ENCODE data around the gene MLLT11.

The MLLT11 gene, protein sequence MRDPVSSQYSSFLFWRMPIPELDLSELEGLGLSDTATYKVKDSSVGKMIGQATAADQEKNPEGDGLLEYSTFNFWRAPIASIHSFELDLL

DNA sequence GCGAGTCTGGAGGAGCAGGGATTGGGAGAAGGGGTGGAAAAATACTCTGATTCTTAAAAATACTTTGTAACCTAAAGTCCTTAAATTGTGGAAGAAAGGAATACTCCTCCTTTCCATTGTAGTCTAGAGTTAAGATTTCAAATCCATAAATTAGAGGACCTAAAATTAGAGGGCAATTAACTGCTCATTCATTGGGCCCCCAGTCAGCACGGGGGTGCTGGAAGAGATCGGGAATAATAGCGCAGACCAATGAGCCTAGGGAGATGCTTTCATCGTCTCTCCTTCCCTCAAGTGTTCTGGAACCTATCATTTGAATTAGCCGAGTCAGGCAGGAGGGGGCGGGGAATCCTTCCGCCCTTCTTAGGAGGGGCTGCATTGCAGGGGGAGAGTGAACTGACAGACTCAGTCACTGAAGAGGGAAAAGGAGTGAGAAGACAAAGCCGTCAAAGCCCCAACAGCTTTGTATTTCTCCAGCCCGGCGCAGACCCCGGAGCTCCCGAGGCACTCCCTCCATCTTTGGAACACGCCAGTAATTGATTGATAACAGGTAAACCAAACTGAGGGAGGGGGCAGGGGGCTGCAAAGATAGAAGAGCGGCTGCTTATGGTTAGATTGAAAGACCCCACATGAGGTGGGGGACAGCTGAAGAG is at the start of gene MLLT11:
MLLT11 (plus strand) TSS at position 391 of the 650 bp plus-strand sequence. CDS start 6,828 bp downstream, outside the sequence.
- no peak for DNase-seq

DNA sequence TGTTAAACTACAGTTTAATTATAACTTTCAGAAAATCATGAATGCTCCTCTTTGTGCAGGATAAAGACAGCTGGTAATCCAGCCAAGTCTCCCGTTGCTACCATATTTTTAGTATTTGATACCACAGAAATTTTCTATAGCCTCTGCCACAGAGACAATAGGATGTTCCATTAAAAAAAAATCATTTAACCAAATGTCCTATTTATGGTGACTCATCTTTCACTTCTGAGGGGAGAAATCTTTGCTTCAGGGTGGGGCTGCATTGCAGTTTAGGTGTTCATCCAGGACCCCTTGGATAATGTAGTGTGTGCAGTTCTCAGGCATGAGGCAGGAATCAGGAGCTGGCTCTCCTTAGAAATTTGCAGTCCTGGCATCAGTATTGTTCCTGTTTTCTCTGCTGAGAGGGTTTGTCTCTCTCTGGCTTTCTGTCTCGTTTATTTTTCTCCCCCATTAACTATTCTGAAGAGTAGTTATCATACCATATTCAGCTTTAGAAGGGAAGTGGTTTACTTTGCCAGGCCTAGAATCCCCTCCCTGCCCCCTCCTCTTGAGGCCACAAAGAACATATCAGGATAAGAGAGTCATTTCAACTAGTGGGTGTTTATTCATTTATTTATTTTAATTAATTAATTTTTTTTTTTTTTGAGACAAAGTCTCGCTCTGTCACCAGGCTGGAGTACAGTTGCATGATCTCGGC is 48.9 kb upstream of the MLLT11 start:
- no peak for DNase-seq

DNA sequence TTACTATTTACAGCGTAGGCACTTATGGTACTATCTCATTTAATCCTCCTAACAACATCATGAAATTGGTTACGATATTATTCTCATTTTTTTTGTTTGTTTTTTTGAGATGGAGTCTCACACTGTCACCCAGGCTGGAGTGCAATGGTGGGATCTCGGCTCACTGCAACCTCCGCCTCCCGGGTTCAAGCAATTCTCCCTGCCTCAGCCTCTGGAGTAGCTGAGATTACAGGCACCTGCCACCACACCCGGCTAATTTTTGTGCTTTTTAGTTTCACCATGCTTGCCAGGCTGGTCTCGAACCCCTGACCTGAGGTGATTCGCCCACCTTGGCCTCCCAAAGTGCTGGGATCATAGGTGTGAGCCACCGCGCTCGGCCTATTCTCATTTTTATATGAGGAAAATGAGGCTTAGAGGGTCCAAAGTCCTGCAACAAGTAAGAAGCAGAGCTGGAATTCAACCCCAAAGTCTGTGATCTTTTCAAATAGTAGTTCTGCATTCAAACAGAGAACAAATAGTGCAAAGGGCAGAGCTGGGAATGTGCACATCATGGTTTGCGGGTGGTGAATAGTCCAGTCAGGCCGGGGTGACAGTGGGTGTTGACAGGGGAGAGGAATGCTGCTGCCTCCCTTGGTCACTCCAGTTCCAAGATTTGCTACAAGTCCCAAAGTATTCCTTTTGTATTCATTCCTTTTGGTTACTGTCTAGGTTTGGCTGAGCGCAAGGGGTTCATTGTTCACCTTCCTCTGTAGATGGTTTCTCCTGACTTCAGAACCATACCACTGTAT is 47.3 kb upstream of the MLLT11 start:
- no peak for DNase-seq

GRCh38 chr1:151013518-151013917 is 46.7 kb upstream of the MLLT11 start:
- no peak for DNase-seq

DNA sequence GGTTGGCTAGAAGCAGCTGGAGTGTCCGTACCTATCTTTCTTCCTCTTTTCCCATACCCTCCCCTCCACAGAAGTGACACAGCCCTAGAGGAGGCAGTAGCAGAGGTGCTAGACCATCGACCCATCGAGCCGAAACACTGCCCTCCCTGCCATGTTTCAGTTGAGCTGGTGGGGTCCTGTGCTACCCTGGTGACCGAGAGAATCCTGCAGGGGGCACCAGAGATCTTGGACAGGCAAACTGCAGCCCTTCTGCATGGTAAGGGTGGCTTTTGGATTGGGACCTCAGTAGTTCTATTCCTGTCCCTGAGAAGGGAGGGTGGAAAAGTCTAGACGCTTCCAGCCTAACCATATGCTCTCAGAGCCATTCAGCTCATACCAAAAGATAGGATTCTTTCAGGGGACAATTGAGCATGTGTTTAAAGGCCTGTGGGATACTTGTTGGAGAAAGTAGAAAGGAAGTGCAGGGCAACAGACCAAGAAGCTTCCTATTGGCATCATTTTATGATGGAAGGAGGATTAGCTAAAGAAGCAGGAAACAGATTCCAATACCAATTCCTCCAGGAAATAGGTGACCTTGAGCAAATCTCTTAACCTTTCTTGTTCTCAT is 35.6 kb upstream of the MLLT11 start:
- peak; percentile 77 for DNase-seq

GRCh38 chr1:151026460-151026859 is 33.7 kb upstream of the MLLT11 start:
- DNase-seq = no peak

- DNase-seq = no peak
These were observed 28.0 kb upstream of the MLLT11 start for GRCh38 chr1:151032164-151032563.

DNA sequence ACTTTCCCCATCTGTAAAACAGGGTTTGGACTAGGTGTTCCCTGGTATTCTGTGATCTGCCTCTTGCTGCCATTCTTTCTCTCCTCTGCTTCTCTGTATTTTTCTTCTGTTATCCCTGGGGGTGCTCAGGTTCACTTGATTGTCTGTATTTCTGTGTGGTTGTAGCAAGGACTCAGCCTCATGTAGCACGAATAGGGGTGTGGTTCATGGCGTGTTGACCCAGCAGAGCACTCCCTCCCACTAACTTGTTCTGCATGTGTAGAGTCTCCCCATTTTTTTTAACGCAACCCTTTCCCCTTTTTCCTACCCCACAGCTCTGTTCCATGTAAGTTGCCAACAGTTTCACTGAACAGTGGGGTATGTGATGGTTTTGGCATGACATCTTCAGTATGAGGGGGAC is 25.0 kb upstream of the MLLT11 start:
- DNase-seq = no peak

DNA sequence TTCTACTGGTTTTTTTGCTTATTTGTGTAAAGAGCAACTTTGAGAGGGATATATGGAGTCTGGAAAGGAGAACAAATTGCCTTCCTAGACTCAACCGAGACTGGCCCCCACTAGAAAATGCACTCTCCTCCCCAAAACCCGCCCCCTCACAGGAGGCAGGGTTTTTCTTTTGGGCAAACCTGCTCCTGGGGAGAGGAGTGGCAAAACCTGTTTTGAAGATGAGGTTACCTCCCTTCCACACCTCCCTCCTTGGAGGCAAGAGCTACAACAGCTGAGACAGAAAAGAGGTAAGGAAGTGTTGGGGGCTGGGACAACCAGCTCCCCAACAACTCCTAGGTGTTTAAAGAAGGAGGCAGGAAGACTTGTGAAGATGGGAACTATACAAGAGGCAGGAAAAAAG is 23.8 kb upstream of the MLLT11 start, which contains the start of gene BNIPL:
BNIPL (plus strand) TSS at position 231 of the 400 bp plus-strand sequence; CDS start at position 371, 140 bp downstream.
- DNase-seq = no peak

DNA sequence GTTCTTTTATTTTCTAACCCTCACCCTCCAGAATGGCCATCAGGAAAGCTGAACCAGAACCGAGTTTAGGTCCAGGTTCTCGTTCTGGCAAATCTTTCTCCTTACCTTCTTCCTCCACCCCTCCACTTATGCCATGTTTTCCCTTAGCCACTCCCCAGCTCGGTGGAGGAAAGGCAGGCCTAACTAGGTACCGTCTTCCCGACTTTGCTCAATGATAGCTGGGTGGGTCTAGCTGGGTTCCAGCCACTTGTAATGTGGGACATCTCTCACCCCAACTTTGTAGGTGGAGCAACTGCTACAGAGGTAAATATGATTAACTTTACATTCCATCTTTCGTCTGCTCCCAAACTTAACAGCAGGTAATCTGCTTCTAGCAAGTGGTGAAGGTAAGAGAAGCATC is 23.2 kb upstream of the MLLT11 start:
- DNase-seq = no peak

GRCh38 chr1:151039521-151039920 is 20.7 kb upstream of the MLLT11 start:
- no peak for DNase-seq

DNA sequence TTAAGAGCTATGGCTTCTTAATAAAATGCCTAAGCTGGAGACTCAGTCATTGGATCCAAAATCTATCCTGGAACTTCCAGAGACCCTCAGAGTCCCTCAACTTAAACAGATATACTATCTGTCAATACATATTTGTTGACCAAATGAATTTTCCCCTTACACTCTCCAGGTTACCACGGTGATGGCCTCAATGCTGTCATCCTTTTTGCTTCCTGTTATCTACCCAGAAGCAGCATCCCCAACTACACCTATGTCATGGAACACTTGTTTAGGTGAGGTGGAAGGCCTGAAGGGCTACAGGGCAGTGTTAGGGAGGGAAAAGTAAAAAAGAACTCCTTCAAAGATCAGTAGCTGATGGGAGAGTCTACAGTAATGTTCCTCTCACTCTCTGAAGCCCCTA is 17.0 kb upstream of the MLLT11 start:
- DNase-seq = no peak

DNA sequence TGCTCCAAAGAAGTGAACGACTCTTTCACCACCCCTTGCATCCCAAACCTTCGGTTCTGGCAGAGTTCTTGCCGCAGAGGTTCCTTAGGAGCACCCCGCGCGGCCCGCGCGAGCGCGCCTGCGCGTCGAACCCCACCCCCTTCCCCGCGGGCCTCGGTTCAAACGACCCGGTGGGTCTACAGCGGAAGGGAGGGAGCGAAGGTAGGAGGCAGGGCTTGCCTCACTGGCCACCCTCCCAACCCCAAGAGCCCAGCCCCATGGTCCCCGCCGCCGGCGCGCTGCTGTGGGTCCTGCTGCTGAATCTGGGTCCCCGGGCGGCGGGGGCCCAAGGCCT is 12.6 kb upstream of the MLLT11 start, which contains the start of gene C1orf56:
C1orf56 (plus strand) TSS at position 161 of the 334 bp plus-strand sequence; CDS start at position 258, 97 bp downstream.
- peak; percentile 10 for DNase-seq

DNA sequence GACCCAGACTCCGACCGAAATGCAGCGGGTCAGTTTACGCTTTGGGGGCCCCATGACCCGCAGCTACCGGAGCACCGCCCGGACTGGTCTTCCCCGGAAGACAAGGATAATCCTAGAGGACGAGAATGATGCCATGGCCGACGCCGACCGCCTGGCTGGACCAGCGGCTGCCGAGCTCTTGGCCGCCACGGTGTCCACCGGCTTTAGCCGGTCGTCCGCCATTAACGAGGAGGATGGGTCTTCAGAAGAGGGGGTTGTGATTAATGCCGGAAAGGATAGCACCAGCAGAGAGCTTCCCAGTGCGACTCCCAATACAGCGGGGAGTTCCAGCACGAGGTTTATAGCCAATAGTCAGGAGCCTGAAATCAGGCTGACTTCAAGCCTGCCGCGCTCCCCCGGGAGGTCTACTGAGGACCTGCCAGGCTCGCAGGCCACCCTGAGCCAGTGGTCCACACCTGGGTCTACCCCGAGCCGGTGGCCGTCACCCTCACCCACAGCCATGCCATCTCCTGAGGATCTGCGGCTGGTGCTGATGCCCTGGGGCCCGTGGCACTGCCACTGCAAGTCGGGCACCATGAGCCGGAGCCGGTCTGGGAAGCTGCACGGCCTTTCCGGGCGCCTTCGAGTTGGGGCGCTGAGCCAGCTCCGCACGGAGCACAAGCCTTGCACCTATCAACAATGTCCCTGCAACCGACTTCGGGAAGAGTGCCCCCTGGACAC is 12.1 kb upstream of the MLLT11 start:
- peak; percentile 53 for DNase-seq

DNA sequence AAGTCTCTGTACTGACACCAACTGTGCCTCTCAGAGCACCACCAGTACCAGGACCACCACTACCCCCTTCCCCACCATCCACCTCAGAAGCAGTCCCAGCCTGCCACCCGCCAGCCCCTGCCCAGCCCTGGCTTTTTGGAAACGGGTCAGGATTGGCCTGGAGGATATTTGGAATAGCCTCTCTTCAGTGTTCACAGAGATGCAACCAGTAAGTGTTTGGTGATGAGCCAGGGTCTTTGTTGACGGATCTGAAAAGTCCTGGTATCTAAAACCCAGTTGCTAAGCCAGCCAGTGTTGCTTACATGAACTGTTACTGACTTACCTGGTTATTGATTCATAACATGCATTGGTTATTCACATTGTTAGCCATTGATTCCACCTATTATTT is 11.6 kb upstream of the MLLT11 start:
- DNase-seq = no peak

DNA sequence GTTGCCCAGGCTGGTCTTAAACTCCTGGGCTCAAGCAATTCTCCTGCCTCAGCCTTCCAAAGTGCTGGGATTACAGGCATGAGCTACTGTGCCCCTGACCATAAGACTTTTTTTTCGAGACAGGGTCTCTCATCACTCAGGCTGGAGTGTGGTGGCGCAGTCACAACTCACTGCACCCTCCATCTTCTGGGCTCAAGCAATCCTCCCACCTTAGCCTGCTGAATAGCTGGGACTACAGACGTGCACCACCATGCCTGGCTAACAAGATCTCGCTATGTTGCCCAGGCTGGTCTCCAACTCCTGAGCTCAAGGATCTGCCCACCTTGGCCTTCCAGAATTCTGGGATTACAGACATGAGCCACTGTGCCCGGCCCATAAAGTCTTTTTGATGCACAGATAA is 10.7 kb upstream of the MLLT11 start:
- no peak for DNase-seq

DNA sequence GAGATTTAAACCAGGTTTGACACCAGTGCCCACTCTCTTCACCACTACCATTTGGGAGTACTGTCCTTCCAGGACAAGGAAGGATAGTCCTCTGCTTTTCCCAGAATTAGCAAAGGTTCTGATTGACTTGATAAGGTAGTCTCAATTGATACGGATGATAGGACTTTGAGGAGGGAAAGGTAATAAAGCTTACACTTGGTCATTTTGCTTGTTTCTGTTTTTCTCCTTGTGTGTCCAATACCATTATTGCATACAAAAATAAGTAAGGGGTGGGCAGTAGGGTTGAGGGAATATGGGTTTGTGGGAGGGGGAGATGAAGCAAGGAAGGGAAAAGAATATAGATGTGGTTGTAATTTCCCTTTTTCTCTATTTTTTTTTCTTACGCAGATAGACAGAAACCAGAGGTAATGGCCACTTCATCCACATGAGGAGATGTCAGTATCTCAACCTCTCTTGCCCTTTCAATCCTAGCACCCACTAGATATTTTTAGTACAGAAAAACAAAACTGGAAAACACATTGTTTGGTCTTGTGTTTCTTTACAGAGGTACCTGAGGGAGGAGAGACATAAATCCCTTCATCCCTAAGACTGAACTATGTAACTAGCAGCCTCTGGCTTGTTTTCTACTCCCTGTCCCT is 10.0 kb upstream of the MLLT11 start:
- no peak for DNase-seq

DNA sequence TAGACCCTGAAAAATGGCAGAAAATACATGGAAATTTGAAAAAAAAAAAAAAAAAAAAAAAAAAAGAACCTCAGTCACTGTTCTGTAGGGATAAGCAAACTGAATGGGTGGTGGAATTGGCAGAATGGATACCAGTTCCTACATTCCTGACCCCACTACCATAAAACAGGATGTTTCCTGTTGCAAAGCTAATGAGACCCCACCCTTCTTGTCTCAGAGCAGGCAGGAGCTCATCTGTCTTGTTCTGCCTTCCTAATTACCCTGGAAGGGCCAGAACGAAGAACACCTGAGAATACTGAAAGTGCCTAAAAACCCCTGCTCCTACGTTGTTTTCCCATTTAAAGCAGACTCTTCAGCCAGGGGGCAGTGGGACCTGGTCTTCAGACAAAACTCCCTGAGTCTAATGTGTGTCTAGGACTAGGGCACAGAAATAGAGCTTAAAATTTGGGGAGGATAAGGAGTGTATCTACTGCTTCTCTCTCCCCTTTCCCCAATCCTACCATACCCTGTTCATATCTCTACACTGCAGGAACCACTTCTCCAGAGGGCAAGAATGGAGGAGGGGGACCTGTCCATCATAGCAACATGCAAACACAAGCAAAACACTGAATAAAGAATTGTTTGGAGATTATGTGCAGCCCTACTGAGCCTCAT is 8.7 kb upstream of the MLLT11 start:
- DNase-seq = no peak

DNA sequence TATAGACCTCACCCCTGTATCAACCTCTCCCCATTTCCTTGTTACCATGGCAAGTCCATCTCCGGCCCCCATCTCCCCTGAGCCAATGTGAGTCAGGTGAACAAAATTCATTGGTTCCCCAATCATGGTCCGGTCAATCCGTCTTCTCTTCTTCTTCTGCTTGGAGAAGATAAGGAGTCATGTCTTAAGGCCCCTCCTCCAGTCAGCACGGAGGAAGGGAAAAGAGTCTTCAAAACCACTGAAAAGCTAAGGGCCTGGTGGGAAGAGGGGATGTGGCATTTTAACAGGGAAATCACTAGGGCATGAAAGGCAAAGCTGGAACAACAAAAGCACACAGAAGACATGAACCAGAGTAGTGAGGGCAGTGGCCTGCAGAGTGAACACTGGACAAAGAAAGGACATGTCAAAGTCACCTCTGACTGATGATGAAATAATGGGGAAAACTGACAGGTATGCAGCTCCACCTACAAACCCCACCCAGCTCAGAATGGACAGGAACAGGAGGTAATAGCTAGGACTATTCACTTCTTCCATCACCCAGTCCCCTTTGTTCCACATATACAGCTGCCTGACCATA is 5.1 kb upstream of the MLLT11 start:
- no peak for DNase-seq

DNA sequence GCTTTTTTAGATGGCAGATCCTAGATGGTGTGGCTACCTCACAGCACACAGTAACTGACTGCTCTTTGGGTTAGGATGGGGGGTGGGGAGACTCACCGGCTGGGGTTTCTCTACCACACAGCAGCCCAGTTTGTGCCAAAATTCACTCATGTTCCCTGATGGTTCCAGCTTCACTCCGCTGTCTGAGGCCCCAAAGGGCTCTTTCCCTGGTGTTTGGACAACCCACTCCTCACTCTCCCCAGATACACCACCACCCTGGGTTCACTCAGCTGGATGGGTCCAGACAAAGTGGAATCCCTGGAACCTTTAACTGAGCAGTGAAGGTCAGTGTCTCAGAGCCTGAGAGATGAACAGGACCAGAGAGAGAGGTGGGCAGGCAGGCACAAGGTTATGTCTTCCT is 4.6 kb upstream of the MLLT11 start:
- no peak for DNase-seq

DNA sequence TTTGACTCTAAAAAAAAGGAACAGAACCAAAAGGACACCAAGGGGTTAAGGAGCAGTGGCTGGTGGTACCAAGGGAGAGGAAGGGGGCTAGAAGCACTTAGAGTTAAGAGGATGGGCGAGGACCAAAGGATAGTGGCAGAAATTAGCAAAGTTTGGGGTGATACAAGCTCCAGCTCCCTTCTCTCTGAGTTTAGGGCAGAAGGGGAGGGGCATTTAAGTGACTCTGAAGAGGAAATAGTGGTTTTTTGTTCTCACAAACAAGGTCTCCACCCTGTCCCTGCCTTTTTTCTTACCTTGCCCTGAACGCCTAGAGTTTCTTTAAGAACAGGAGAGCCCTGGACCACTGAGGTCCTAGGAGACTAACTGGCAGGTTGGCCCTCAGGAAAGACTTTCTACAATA is 4.0 kb upstream of the MLLT11 start:
- DNase-seq = peak; percentile 16
